ENCODE measurements around the gene SNRPD2.
"Not testable (repeated sequence)": the region's sequence is repeated elsewhere in the genome, so short reads cannot be mapped to it uniquely, and the experiment has no call there.

Gene SNRPD2

DNA sequence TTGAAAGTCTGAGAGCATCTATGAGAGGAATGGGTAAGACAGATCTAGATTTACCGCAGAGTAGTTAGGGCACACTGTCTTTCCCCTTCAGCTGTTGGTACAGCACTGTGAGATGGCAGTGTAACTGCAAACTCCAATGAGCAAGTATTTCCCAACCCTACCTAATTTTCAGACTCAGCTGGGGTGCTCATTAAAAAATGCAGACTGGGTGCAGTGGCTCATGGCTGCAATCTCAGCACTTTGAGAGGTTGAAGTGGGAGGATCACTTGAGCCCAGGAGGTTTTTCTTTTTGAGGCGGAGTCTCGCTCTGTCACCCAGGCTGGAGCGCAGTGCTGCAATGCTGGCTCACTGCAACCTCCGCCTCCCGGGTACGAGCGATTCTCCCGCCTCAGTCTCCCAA, 13.4 kb upstream of the SNRPD2 start:
- DNase-seq (ENCODE audit: low read depth in 2 of 2) = no peak

DNA sequence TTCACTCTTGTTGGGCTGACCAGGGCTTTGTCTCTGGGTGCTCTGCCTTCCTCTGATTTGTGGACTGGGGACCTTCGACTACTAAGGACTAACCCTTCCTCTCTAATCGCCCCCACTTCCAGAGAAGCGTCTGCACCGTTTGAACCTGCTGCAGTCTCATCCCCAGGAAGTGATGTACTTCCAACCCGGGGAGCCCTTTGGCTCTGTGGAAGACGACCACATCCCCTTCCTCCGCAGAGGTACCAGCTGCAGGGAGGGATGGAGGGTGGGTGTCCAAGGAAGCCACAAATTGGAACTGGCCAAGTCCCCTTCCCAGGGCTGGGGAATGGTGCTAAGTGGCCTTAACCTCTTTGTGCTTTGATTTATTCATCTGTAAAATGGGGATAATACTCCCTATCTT, 9.9 kb upstream of the SNRPD2 start:
- DNase-seq (ENCODE audit: low read depth in 2 of 2) = no peak

DNA sequence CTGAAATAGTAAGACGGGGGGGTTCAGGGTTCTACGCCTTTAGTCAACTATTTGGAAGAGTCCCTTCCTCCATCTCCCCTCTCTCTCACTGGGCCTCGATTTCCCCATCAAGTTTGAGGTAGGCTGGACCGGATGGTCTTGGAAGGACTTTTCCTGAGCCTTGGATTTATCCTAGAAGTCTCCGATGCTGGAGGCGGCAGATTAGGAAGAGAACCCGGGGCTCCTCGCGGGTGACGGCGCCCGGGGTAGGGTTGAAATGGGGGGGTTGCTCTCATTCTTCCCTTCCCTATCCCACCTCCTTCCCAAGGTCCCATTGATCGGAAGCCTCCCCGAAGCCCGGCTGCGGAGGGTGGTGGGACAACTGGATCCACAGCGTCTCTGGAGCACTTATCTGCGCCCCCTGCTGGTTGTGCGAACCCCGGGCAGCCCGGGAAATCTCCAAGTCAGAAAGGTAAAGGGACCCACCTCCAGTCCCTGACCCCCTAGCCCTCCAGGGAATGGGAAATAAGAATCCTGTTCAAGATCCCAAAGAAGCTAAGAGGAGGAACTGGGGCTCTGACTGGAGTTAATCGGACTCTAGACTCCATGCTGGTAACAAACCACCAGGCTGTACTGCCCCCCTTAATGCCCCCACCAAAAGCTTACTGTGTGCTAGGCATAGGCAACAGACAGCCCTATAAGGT, 1.5 kb upstream of the SNRPD2 start:
- peak; percentile 69 to 78 for DNase-seq (ENCODE audit: low read depth in 2 of 2)

DNA sequence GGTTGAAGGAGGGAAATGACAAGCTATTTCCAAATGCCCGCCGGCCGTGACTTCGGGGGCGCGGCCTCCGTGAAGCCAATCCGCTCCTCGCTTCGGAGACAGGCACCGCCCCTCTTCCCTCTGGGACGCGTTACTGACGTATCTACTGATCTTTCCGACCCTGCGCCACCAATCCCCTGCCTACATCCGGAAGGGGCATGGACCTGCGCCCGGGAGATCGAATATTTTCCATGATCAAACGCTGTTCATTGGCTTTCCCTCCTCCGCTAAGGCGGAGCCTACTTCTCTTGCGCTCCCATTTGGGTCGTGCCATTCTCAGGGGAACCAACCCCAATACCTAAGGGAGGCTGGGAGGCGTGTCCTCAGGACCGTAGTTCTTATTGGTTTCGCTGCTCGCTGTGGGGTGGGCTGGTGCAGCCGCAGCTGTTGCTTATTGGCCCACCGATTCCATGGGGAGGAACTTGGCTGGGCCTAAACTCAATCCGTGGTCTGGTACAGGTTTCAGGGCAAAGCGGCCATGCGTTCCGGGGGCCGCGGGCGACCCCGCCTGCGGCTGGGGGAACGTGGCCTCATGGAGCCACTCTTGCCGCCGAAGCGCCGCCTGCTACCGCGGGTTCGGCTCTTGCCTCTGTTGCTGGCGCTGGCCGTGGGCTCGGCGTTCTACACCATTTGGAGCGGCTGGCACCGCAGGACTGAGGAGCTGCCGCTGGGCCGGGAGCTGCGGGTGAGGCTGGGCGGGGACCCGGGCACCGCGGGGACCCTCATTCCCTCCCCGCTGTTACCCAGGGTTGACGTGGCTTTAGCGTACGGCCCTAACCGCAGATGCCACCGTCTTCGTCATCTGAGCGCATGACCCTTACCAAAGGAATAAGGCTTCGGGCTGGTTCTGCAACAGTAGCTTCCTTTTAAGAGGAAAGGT, 693 bp upstream of the SNRPD2 start, which contains the start of gene QPCTL:
TSS of gene QPCTL (plus strand) at position 480 of the 919 bp plus-strand sequence. CDS start at position 518, 38 bp downstream.
- DNase-seq (ENCODE audit: low read depth in 2 of 2) = peak; percentile 93

DNA sequence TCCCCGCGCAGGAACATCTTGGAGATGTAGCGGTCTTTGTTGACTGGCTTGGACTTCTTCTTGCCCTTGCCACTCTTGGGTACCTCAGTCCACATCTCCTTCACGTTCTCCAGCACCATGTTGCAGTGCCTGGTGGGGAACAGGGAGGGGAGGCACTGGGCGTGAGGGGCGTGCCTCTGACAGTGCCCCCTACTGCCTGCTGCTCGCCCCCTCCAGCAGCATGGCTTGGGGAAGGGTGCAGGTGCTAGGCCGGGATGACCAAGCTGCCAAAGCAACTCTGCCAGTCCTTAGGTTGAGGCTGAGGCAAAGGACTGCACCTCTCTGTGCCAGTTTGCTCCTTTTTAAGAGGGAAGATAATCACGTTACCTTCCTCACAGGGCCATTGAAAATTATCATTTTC, 4.2 kb downstream of the SNRPD2 start:
- no peak for DNase-seq (ENCODE audit: low read depth in 2 of 2)

DNA sequence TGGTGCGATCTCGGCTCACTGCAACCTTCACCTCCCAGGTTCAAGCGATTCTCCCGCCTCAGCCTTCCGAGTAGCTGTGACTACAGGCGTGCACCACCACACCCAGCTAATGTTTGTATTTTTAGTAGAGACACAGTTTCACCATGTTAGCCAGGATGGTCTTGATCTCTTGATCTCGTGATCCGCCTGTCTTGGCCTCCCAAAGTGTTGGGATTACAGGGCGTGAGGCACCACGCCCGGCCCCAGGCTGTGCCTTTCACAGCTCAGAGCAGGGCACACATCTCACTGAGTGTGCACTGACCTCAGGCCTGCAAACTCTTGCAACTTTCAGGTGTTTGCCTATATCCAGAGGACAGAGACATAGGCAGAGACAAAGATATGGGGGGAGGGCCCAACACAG, 6.7 kb downstream of the SNRPD2 start:
- DNase-seq (ENCODE audit: low read depth in 2 of 2) = not testable (repeated sequence)

DNA sequence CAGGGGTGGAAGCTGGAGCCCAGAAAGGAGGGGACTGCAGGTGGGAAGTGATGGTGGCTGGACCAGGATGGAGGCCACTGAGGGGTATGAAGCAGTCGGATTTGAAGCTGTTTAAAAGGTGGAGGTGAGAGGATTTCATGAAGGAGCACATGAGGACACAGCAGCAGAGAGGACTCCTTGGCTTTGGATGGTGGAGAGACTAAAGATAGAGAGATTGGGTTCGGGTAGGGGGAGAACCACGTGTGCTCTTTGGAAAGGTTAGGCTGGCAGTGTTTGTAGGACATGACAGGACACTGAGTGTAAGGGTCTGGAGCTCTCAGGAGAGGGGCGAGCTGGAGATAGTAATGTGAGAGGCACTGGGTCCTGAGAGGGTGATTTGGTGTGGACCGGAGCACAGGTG, 8.8 kb downstream of the SNRPD2 start:
- no peak for DNase-seq (ENCODE audit: low read depth in 2 of 2)

DNA sequence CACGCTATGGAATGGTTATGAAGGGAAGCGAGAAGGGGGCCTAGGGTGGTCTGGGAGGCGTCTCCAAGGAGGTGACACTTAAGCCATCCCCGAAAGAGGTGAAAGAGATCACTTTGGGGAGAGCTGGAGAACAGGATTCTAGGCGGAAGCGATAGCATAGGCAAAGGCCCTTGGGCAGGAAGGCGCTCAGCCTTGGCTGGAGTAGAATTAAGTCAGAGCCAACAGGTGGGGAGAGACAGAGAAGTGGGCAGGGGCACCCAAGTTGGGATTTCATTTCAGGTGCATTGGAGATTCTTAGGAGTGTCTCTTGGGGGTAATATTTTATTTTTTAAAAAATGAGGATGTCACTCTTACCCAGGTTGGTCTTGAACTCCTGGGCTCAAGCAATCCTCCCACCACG, 9.6 kb downstream of the SNRPD2 start:
- no peak for DNase-seq (ENCODE audit: low read depth in 2 of 2)

DNA sequence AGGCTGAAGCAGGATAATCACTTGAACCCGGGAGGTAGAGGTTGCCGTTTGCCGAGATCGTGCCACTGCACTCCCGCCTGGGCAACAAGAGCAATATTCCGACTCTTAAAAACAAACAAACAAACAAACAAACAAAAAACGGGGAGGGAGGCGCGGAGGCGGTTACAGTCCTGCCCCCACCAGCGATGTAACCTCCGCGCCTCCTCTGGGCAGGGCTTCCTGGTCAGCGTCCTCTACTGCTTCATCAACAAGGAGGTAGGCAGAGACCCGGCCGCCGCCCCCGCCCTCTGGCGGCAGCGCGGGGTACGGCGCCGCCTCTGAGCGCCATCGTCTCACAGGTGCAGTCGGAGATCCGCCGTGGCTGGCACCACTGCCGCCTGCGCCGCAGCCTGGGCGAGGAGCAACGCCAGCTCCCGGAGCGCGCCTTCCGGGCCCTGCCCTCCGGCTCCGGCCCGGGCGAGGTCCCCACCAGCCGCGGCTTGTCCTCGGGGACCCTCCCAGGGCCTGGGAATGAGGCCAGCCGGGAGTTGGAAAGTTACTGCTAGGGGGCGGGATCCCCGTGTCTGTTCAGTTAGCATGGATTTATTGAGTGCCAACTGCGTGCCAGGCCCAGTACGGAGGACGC, 10.2 kb downstream of the SNRPD2 start:
- peak; percentile 74 to 78 for DNase-seq (ENCODE audit: low read depth in 2 of 2)

DNA sequence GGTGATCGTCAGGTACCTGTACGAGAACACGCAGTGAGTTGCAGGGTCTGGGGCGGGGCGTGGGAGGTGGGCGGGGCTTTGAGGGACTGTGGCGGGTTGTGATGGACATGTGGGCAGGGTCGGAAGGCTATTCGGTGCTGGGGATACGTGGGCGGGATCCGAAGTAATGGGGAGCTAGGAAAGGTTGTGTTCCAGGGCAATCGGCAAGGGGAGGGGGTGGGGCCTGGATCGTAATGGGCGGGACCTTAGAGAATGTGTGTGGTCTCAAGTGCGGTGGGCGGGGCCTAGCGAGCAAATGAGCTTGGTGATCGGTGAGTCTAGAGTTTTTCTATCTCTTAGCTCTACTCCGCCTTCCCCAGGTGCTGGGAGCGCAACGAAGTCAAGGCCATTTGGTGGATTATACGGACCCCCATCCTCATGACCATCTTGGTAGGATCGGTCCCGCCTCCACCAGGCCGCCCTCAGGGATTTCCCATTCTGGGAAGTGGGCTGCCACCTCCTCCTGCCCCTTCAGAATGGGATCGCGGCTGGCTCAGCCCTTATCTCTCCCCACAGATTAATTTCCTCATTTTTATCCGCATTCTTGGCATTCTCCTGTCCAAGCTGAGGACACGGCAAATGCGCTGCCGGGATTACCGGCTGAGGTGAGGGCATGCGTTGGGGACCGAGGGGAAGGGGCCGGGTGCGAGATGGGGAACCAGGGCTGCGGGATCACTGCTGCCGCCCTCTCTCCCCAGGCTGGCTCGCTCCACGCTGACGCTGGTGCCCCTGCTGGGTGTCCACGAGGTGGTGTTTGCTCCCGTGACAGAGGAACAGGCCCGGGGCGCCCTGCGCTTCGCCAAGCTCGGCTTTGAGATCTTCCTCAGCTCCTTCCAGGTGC, 14.2 kb downstream of the SNRPD2 start:
- DNase-seq (ENCODE audit: low read depth in 2 of 2) = peak; percentile 72 to 85

DNA sequence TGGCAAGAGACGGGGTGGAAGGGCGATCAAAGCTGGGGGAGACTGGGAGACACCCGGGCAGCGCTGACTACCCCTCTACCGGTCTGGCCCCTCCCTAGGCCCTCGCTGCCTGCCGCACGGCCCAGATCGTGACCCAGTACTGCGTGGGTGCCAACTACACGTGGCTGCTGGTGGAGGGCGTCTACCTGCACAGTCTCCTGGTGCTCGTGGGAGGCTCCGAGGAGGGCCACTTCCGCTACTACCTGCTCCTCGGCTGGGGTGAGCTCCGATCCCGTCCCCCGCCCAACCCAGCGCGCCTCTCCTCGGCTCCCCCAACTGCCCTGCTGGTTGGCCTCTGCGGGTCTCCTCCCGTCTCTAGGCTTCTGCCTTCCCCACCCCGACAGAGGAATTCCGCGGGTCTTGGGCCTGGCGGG, 14.9 kb downstream of the SNRPD2 start:
- DNase-seq (ENCODE audit: low read depth in 2 of 2) = peak; percentile 19 to 42

DNA sequence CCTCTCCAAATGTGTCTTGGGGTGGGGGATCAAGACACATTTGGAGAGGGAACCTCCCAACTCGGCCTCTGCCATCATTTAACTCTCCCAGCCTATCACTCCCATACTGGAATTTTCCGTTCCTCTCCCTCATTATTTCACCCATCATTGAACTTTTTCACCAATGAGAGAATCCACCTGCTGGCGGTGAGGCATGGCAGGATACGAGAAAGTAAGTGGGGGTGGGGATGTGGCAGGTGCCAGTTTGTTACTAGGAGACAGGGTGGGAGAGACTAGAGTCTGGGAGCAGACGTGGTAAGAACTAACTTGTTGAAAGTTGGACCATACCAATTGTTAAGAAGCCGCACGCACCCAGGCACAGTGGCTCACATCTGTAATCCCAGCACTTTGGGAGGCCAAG, 16.8 kb downstream of the SNRPD2 start:
- no peak for DNase-seq (ENCODE audit: low read depth in 2 of 2)

DNA sequence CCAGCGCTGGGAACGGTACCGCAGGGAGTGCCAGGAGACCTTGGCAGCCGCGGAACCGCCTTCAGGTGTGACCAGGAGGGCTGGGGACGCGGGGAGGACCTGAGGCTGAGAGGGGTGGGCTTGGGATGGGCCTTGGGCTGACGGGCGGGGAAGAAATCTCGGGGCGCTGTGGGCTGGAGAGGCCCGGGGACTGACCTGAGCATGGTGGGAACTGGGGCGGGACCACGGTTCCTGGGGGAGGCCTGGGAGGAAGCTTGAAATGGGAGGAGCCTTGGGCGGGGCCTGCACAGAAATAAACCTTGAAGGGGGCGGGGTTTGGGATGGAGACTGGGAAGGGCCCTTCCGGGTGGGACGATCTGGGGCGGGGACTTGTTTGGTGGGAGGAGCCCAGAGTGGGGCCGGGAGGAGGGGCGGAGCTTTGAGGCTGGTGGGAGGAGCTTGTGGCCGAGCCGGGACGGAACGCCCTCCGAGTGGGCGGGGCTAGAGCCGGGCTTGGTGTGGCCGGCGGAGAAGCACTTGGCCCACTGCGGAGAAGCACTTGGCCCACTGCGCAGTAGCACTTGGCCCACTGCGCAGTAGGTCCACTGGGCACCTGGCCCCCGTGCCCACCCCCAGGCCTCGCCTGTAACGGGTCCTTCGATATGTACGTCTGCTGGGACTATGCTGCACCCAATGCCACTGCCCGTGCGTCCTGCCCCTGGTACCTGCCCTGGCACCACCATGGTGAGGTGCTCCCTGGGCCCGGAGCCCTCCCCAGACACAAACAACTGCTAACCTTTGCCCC, 20.9 kb downstream of the SNRPD2 start:
- peak; percentile 59 to 78 for DNase-seq (ENCODE audit: low read depth in 2 of 2)

DNA sequence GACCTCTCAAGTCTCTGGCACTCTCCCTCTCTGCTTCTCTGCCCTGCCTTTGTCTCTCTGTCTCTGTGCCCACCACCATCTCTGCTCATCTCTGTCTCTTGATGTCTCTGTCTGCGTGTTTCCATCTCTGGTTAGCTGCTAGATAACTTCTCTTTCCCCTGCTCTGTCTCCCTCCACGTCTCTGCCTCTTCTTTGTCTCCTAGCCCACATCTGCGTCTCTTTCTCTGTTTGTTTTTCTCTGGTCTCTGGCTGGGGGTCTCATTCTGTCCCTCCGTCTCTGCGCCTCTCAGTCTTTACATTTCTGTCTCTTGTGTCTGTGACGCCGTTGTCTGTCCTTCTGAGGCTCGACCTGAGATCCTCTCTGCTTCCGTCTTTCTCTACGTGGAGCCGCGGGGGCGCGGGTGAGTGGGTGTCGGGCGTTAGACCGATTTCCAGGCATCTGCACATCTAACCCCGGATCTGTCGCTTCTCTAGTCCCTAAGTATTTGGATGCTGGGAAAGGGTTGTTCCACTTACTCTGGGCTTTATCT, 23.3 kb downstream of the SNRPD2 start:
- DNase-seq (ENCODE audit: low read depth in 2 of 2) = no peak

DNA sequence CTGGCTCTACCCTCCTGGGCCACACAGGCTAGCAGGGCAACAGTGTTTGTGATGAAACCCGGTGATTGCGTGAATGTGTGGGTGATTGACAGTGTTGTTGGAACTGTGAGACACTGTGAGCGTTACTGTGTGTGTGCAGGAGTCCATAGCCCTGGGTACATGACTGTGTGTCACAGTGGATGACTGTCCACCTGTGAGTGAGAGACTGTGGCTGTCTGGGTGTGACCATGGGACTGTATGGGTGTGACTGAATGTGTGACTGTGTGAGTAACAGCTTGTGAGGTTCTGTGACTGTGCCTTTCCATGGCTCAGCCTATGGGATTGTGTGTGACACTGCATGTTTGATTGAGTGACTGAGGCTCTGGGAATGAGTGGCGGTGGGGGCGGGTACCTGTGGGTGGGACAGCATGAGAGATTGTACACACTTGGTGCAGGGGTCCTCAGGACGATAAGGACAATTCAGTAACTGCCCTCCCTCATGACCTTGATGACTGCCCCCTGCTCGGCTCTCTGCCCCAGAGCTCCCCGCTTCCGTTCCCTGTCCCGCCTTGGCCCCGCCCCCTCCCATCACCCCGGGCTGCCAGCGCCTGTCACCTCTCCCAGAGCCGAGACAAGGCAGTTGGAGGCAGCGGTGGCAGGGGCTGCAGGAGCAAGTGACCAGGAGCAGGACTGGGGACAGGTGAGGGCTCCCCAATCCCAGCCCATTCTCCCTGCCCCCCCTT, 24.0 kb downstream of the SNRPD2 start, which contains the start of gene GIPR:
TSS of gene GIPR (plus strand) at position 602 of the 722 bp plus-strand sequence. CDS start 1,300 bp downstream, outside the sequence.
- DNase-seq (ENCODE audit: low read depth in 2 of 2) = peak; percentile 59 to 68

DNA sequence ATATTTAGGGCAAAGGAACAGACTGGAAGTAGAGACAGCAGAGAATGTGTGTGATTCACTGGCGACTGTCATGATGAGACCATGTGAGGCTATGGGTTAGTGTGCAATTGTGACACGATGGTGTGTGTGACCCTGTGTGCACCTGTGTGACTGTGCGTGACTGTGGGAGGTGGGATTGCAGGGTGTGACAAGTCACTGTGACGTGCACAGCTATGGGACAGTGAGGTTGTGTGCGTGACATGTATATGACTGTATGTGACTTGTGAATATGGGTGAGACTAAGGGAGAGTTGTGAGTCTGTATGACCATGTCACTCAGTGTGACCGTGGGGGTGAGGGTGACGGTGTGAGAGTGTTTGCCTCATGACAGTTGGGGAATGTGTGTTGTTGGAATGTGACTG, 27.2 kb downstream of the SNRPD2 start:
- DNase-seq (ENCODE audit: low read depth in 2 of 2) = no peak

DNA sequence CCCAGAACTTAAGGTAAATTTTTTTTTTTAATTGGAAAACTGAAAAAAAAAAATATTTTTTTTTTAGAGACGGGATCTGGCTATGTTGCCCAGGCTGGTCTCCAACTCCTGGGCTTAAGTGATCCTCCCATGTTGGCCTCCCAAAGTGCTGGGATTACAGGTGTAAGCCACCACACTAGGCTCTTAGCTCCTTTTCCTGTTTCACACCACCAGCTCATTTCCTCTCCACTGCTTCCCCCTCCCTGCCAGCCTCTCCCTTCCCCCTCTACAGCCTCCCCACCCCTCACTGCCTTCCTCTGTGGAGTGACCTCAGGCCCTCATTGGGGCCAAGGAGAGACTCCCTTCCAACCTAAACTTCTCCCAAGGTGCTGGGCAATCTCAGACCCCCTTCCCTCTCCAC, 28.0 kb downstream of the SNRPD2 start:
- no peak for DNase-seq (ENCODE audit: low read depth in 2 of 2)

DNA sequence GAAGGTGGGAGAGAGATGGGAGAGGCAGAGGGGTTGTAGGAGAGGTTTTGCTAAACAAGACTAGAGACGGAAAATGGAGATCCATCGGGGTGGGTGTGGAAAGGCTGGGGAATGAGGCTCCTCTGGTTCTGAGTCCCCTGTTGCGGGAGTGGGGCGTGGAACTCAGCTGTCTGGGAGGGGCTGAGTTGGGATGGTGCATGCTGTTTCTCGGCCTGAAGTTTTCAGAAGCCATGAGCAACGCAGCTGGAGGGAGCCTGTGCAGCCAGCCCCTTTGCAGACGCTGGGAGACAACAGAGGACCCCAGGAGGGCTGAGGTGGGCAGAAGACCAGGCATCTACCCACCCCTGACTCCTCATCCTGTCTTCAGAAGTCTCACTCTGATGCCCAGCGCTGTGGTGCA, 31.1 kb downstream of the SNRPD2 start:
- DNase-seq (ENCODE audit: low read depth in 2 of 2) = no peak

DNA sequence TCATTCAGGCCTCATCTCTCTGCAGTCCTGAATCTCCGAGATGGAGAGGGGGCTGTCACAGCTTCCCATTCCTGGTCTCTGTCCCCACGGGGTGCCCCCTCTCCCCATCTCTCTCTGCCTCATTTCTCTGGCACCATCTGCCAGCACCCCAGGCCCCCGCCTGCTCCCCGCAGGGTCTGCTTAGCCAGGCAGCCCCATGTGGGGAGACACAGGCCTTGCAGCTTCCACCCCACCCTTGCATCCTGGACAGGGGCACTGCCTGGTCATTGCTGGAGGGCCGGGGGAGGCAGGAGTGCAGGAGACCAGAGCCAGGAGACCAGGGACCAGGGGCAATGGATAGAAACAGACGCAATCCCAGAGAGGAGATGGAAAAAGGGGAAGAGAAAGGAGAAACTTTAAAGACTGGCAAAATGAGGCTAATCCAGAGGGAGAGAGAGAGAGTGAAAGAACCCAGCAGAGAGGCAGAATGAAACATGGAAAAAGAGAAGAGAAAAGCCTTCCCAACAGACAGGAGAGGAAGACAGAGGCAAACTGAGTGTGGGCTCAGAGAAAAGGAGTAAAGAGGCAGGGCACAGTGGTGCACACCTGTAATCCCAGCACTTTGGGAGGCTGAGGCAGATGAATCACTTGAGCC, 32.5 kb downstream of the SNRPD2 start:
- DNase-seq (ENCODE audit: low read depth in 2 of 2) = no peak

Measured in stimulated activated CD8-positive, alpha-beta memory T cell treated with anti-CD3 and anti-CD28 coated beads, Interleukin-2, amount 100 ng/mL, for 48 hours (primary cell).